HL-60 (cell line): ENCODE results near the gene ITFG2.

Experiments used
- CTCF ChIP-seq: IDR thresholded peaks from one replicate; pipeline ENCODE4 v1.5.1; 2011; ENCODE audit warnings: low read length, control low read depth, inconsistent platforms; ENCODE audit not compliant: insufficient read depth
- GABPA ChIP-seq: IDR thresholded peaks from 2 replicates; pipeline ENCODE4 v1.6.1; 2012; ENCODE audit warnings: low read depth
- POLR2AphosphoS5 ChIP-seq: IDR thresholded peaks from 2 replicates; pipeline ENCODE4 v1.6.1; 2012; ENCODE audit warnings: low read depth
- REST ChIP-seq: IDR thresholded peaks from 2 replicates; pipeline ENCODE4 v1.6.1; 2012; ENCODE audit warnings: low read depth; ENCODE audit not compliant: insufficient replicate concordance
- SPI1 ChIP-seq: IDR thresholded peaks from 2 replicates; pipeline ENCODE4 v1.6.1; 2012; ENCODE audit warnings: low read depth, mild to moderate bottlenecking, borderline replicate concordance

GRCh38 chr12:2765052-2765451 is 47.4 kb upstream of the ITFG2 start:
- no peak for TF ChIP-seq CTCF
- no peak for TF ChIP-seq REST
- TF ChIP-seq POLR2AphosphoS5, result no peak
- no peak for TF ChIP-seq GABPA
- no peak for TF ChIP-seq SPI1
